ENCODE measurements around the gene SLC43A1. TPM values are rescaled to one million over a fixed set of nuclear protein-coding genes. Genes with fewer than 3 reads are reported as not detected.

Gene SLC43A1
- total RNA-seq, 1 experiment from 2014 or later: 11.8 TPM

DNA sequence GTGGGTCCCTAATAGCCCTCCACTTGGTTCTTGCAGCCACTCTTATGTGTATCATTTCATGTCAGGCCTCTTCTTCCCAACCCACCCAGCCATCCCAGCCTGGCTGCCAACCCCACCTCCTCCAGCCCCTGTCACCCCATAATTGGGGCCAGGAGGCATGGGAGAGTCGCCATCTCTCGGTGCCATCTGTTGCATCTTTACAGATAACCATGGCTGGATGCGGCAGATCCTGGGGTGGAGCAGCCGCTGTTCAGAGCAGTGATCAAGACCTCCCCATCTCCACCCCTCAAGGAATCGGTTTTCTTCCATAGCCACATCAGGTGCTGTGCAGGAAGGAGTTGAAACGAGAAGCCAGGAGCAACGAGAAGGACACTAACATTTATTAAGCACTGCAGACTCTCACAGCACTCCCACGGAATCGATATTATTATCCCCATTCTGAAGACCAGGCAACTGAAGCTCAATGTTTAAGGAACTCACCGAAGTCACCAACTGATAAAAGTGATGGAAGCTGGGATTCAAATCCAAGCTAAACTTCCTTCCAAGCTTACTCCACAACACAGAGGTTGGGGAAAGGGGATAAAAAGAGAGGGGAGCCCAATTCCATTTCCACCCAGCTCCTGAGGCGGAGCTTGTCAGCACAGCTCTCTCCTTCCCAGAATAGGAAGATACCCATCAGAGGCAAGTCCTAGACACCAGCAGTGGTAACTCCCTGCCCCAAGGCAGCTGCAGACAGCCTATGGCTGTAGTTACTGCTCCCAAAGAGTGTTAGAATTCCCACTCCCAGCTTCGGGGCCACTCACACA, 2.7 kb downstream of the SLC43A1 start:
- Histone ChIP-seq H3K27ac (ENCODE audit: low read depth, low read length) (no peak overlapping the region), H3K27me3 (ENCODE audit: insufficient read depth, low read length) (no peaks in the 10 kb centered on the region), H3K9ac (ENCODE audit: low read length) (no peak overlapping the region), H3K9me2 (ENCODE audit: insufficient read depth) (no peaks in the 10 kb centered on the region), H3K36me3 (ENCODE audit: control insufficient read depth in 1 of 2, insufficient read depth in 2 of 2, low read length in 2 of 2) (no peaks in the 10 kb centered on the region), H4K20me1 (ENCODE audit: insufficient read depth) (no peaks in the 10 kb centered on the region), H3K9me3 (ENCODE audit: control insufficient read depth in 1 of 2, insufficient read depth in 1 of 2, low read depth in 1 of 2, low read length in 2 of 2) (no peaks in the 10 kb centered on the region), H3K79me2 (ENCODE audit: insufficient read depth, low read length) (no peaks in the 10 kb centered on the region), H3K4me3 (replicated peaks in 1 of 2; ENCODE audit: low read depth in 1 of 2, low read length in 2 of 2) (no peak overlapping the region), H2AFZ (ENCODE audit: low read depth, low read length, poor library complexity, severe bottlenecking) (no peak overlapping the region), H3K4me1 (ENCODE audit: control insufficient read depth in 1 of 2, insufficient read depth in 2 of 2, low read length in 2 of 2) (peaks cover 3 to 15% of the 10 kb centered on the region in 2 experiments; a peak in 3 of 4 replicates), H3K4me2 (ENCODE audit: low read length) (no peak overlapping the region)
- no peak for DNase-seq (ENCODE audit: low read depth, low spot score)
- ATAC-seq: no peak
- ChIA-PET CTCF (interaction anchor here (1.2 to 1.3 kb wide), 2 partner anchors 19 to 129 kb away, joined by 4 to 7 read pairs; no protein-coding TSS in a partner anchor), POLR2A (no interaction called here), RAD21 (ENCODE audit: low non-redundant PET in 1 of 2, low total read pairs in 2 of 2, uncharacterized antibody in 2 of 2, unreplicated experiment in 2 of 2) (no interaction called here)
- no TSS peak for BruUV-seq (replicated peaks)
- no peak for TF ChIP-seq EZH2phosphoT487 (IDR thresholded peaks at IDR 0.05; ENCODE audit: borderline replicate concordance)
- TF ChIP-seq TCF7L2 (IDR thresholded peaks at IDR 0.05; ENCODE audit: borderline replicate concordance, extremely low read depth, insufficient read depth, insufficient read length): no peak
- no peak for TF ChIP-seq ZNF274 (IDR thresholded peaks at IDR 0.05; ENCODE audit: low read depth, low read length)
- intact Hi-C loops (cut with micrococcal nuclease): no loop called here

DNA sequence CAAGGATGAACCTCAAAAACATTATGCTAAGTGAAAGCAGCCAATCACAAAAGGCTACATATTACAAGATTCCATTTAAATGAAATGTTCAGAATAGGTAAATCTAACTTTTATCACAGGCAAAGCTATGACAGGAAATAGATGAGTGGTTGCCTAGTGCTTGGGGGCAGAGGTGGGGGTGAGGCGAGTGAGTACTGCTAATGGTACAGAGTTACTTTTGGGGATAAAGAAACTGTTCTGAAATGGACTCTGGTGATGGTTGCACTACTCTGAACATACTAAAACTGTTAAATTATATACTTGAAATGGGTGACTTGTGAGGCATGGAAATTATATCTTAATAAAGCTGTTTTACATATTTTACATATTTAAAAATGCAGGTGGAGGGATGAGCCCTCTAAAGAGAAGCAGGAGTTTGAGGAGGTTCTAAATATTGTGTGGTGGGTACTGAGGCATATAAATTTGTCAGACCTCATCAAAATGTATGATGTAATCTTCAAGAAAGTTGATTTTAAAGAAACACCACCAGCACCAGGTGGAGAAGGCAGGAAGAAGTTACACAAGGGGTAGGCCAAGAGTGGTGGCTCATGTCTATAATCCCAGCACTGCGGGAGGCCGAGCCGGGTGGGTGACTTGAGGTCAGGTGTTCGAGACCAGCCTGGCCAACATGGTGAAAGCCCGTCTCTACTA, 3.6 kb downstream of the SLC43A1 start:
- H4K20me1 ChIP-seq (ENCODE audit: insufficient read depth): no peaks in the 10 kb centered on the region
- H3K9me2 ChIP-seq (ENCODE audit: insufficient read depth): no peaks in the 10 kb centered on the region
- no peaks in the 10 kb centered on the region for H3K79me2 ChIP-seq (ENCODE audit: insufficient read depth, low read length)
- POLR2A ChIA-PET: no interaction called here
- intact Hi-C loops (cut with micrococcal nuclease): no loop called here
- H3K9ac ChIP-seq (ENCODE audit: low read length): no peak overlapping the region
- no peak overlapping the region for H3K4me2 ChIP-seq (ENCODE audit: low read length)
- BruUV-seq (replicated peaks): no TSS peak
- H3K36me3 ChIP-seq (ENCODE audit: control insufficient read depth in 1 of 2, insufficient read depth in 2 of 2, low read length in 2 of 2): no peaks in the 10 kb centered on the region
- no peak for DNase-seq (ENCODE audit: low read depth, low spot score)
- RAD21 ChIA-PET (ENCODE audit: low non-redundant PET in 1 of 2, low total read pairs in 2 of 2, uncharacterized antibody in 2 of 2, unreplicated experiment in 2 of 2): no interaction called here
- H3K4me1 ChIP-seq (ENCODE audit: control insufficient read depth in 1 of 2, insufficient read depth in 2 of 2, low read length in 2 of 2): peaks cover 3 to 15% of the 10 kb centered on the region in 2 experiments; a peak in 3 of 4 replicates
- H3K27ac ChIP-seq (ENCODE audit: low read depth, low read length): no peak overlapping the region
- CTCF ChIA-PET: no interaction called here
- no peaks in the 10 kb centered on the region for H3K27me3 ChIP-seq (ENCODE audit: insufficient read depth, low read length)
- H3K4me3 ChIP-seq (replicated peaks in 1 of 2; ENCODE audit: low read depth in 1 of 2, low read length in 2 of 2): no peak overlapping the region
- ATAC-seq: no peak
- no peak overlapping the region for H2AFZ ChIP-seq (ENCODE audit: low read depth, low read length, poor library complexity, severe bottlenecking)
- H3K9me3 ChIP-seq (ENCODE audit: control insufficient read depth in 1 of 2, insufficient read depth in 1 of 2, low read depth in 1 of 2, low read length in 2 of 2): no peaks in the 10 kb centered on the region
- TF ChIP-seq JUND (IDR thresholded peaks at IDR 0.05) (no peak), SIN3A (IDR thresholded peaks at IDR 0.05; ENCODE audit: low read depth) (no peak), SRF (IDR thresholded peaks at IDR 0.05; ENCODE audit: low read depth) (no peak), SP1 (IDR thresholded peaks at IDR 0.05; ENCODE audit: low read depth) (no peak), POLR2A (IDR thresholded peaks at IDR 0.05; ENCODE audit: borderline replicate concordance, extremely low read depth, insufficient read depth, insufficient read length) (no peak), RAD21 (IDR thresholded peaks at IDR 0.05; ENCODE audit: low read depth) (no peak), CEBPB (IDR thresholded peaks at IDR 0.05; ENCODE audit: low read depth) (no peak), EGR1 (IDR thresholded peaks at IDR 0.05; ENCODE audit: low read depth) (no peak), EZH2 (IDR thresholded peaks at IDR 0.05) (no peak), CTCF (IDR thresholded peaks at IDR 0.05 in 2 of 3, conservative IDR thresholded peaks at IDR 0.05 in 1 of 3; ENCODE audit: borderline replicate concordance in 1 of 3, insufficient read depth in 1 of 3, low read depth in 2 of 3, low read length in 2 of 3) (no peak), ZNF274 (IDR thresholded peaks at IDR 0.05; ENCODE audit: low read depth, low read length) (no peak), ELF1 (IDR thresholded peaks at IDR 0.05; ENCODE audit: borderline replicate concordance, low read depth) (no peak), EZH2phosphoT487 (IDR thresholded peaks at IDR 0.05; ENCODE audit: borderline replicate concordance) (no peak)
- TF ChIP-seq, protein P1, sequence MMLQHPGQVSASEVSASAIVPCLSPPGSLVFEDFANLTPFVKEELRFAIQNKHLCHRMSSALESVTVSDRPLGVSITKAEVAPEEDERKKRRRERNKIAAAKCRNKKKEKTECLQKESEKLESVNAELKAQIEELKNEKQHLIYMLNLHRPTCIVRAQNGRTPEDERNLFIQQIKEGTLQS (IDR thresholded peaks at IDR 0.05): no peak
